ENCODE measurements around the gene KISS1R.
A peak's percentile ranks its signal among the peaks of the same experiment; 100 is the strongest.
"Not testable (repeated sequence)": the region's sequence is repeated elsewhere in the genome, so short reads cannot be mapped to it uniquely, and the experiment has no call there.

Gene KISS1R

DNA sequence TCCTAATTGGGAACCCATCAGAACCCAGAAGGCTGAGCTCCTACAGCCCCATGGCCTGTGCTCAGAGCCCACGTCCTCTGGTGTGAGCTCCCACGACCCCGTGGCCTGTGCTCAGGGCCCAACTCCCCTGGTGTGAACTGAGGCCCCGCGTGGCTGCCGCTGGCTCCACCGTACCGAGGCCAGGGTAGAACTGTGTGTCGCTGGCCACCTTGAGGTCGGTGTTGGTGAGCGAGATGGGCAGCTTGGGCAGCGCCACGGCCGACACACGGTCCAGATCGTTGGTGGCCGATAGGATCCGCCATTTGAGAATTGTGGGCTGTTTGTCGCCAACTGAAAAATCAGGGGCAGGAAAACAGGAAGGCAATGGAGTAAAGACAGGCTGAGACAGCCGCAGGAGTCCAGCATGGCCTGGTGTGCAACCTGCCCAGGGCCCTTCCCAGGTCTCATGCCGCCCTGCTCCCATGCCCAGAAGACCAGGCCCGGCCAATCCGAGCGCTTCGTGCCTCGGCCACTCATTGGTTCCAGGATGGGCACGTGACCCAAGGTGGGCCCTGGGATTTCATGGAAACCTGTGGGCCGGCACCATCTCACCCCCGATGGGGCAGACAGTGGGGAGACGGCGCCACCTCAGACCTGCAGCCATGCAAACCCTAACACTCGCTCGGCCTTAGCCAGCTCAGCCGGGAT lies 35.6 kb upstream of the KISS1R start:
- DNase-seq (ENCODE audit: low spot score): no peak

DNA sequence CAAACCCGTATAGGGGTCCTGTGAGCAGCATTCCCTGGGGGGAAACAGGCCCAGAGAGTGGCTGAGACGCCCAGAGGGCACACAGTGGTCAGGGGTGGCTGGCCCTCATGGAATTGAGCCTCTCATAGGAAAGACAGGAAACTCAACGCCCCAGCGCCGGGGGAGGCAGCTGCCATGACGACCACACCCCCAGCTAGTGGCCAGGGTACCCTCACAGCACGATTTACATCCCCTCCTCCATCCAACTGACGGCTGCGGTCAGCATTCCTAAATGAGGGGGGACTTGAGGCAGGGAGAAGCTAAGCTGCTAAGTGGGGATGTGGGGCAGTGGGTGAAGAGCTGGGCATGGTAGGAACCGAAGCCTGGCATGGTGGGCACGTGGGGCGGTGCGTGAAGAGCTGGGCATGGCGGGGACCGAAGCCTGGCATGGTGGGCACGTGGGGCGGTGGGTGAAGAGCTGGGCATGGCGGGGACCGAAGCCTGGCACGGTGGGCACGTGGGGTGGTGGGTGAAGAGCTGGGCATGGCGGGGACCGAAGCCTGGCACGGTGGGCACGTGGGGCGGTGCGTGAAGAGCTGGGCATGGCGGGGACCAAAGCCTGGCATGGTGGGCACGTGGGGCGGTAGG lies 34.1 kb upstream of the KISS1R start:
- DNase-seq (ENCODE audit: low spot score): no peak

DNA sequence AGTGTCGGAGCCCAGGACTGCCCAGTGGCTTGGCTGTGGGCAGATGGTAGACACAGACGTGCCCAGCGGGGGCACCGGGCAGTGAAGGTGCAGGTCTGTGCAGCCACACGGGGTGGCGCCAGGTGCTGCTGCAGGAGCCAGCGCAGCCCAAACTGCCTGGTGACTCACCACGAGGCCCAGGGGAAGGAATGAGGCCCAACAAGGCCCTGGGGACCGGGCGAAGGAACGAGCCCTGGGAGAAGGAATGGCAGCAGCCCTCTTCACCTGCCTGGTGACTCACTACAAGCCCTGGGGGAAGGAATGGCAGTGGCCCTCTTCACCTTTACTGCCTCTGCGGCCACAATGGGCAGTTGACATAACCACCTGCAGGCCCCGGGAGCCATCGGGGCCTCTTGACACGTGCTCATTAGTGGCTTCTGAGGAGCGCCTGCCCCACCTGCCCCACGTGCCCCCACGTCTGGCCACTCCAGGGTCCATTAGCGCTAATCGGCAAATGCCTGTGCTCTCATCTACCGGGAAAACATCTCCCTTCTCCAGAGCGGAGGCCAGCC lies 33.4 kb upstream of the KISS1R start:
- no peak for DNase-seq (ENCODE audit: low spot score)

DNA sequence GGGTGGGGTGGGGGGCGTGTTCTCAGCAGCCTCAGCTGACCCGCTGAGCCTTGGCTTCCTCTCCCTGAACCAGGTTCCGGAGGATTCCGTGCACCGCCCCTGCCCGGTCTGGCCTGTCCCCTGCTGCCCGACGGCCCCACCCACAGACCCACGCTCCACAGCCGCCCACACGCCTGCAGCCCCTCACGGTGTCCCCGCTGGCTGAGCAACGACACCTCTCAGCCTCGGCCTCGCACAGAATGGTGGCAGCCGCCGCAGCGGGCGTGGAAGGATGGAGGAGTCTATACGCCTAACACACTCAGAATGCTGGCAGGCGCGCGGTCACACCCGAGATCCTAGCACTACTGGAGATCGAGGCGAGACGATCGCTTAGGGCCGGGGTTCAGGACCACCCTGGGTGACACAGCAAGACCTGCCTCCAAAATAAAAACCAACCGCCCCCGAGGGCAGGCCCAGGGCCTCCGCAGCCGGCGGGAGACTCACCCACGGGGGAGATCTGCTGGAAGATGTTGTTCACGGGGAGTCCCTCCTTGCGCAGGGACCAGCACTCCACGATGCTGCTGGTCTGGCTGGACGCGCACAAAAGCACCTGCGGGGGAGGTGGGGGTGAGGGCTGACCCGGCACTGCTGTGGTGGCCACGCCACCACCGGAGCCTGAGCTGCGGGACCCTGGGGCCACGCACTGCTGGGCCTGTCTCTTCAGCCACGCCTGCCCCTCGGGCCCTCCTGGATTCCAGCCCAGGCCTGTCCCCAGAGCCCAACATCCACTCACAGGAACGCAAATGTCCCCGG lies 32.5 kb upstream of the KISS1R start:
- DNase-seq (ENCODE audit: low spot score): no peak

DNA sequence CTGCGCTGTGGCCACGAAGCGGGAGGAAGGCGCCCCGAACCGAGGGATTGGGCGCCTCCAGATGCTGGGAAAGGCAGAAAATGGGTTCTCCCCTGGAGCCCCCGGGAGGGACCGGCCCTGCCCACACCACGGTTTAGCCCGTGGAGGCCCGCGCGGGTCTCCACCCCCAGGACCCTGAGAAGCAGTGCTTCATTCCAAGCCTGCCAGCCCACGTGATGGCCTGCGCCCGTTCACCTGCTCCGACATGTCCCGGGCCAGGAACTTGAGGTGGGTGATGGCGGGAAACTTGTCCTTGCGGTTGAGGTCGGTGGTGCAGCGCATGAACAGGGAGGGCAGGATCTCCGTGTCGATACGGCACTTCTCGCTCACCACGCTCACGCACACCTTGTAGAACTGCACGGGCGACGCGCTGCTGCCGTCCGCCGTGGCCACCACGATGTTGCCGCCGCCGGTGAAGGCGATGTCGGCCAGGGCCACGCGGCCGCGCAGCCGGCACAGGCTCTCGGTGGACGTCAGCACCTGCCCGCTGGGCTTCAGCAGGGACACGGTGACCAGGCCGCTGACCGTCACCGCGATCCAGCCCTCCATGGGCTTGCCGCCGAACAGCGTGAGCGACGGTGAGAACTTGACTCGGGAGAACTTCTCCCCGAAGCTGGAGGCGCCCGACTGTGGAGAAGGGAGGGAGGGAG lies 31.5 kb upstream of the KISS1R start:
- no peak for DNase-seq (ENCODE audit: low spot score)

DNA sequence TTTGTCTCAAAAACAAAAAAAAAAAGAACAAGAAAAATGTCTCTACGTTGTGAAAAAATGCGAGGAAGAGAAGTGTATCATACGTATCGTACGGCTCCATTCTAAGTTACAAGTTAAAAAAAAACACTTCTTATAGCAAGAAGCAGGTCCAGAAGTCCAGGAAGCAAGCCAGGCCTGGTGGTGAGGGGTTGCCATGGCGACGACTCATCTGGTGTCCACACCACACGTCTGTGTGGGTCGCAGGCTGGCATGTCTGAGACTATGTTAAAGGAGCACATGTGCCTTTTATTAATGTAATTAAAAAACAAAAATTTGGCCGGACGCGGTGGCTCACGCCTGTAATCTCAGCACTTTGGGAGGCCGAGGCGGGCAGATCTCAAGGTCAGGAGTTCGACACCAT lies 30.1 kb upstream of the KISS1R start:
- DNase-seq (ENCODE audit: low spot score): peak; percentile 55

DNA sequence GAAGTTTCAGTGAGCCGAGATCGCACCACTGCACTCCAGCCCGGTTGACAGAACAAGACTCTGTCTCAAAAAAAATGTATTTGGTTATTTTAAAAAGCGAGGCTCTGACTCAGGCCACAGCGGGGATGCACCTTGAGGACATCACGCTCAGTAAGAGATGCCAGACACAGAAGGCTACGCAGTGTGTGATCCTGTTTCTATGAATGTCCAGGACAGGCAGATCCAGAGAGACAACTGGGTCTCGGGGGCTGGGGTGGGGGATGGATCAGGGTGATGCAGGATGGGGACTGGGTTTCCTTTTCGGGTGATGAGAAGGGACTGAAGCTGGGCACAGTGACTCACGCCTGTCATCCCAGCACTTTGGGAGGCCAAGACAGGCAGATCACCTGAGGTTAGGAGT lies 29.5 kb upstream of the KISS1R start:
- DNase-seq (ENCODE audit: low spot score): no peak

DNA sequence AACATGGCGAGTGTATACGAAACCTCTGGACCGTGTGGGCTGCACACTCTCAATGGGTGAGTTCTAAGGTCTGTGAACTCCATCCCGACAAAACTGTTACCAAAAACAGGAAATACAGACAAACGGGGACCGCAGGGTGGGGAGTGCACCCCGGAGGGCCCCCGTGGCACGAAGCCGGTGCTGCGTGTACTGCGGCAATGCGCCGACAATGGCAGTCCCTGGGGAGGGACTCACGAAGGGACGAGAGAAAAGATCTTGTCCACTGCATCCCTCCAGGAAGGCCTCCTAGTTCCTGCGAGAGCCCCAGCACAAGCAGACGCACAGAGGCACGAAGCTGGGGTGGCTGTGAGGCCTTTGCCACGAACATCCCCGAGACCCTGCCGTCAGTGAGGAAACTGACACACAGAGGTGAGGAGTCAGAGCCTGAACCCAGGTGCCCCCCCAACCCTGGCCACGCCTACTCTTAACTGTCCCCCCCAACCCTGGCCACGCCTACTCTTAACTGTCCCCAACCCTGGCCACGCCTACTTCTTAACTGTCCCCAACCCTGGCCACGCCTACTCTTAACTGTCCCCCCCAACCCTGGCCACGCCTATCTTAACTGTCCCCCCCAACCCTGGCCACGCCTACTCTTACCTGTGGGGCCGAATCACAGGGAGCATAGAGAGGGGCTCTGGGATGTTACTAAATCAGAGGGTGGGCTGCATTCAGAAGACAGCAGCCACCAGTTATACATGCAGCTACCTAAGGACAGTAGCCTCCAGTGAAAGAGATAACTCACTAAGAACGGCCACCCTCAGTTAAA lies 28.4 kb upstream of the KISS1R start:
- DNase-seq (ENCODE audit: low spot score): no peak

DNA sequence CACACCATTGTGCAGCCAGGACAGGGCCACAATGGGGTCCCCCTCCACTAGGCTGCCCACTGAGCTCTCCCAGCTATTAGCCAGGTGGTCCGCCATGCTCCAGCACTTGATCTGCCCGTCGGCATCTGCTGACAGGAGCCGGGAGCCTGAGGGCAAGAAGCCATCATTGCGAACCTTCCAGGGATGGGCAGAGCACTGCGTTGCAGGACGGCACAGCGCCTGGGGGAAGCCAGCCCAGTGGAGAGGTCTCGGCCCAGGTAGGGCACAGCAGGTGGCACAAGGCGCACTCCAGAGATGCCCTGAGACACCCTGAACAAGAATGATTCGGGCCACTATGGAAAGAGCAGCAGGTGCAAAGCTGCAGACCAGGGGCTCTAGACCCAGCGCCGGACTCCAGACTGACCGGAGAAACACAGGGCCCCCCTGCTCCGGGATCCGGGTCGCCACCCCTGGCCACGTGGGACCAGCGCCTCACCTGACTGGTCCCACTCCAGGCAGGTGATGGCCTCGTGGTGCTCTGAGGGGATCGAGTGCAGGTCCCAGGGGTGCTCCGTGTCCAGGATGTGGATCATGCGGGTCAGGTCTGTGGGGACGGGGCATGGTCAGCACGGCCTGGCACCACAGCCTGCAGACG lies 27.4 kb upstream of the KISS1R start:
- no peak for DNase-seq (ENCODE audit: low spot score)

DNA sequence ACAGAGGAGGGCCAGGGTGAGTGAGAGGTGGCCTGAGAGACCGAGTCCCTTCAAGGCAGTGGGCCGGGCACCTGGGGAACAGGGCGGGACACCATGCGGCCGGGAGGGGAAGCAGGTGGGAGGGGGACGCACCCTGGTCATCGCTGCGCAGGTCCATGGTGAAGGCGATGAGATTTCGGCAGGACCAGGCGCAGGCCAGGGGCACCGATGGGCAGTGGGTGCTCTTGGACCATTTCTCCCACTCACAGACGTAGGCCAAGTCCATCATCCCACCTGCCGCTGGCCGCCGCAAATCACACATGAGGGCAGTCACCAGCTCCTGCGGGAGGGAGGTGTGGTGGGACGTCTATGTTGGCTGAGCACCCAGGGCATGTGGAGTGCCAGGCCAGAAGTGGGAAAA lies 26.3 kb upstream of the KISS1R start:
- no peak for DNase-seq (ENCODE audit: low spot score)

DNA sequence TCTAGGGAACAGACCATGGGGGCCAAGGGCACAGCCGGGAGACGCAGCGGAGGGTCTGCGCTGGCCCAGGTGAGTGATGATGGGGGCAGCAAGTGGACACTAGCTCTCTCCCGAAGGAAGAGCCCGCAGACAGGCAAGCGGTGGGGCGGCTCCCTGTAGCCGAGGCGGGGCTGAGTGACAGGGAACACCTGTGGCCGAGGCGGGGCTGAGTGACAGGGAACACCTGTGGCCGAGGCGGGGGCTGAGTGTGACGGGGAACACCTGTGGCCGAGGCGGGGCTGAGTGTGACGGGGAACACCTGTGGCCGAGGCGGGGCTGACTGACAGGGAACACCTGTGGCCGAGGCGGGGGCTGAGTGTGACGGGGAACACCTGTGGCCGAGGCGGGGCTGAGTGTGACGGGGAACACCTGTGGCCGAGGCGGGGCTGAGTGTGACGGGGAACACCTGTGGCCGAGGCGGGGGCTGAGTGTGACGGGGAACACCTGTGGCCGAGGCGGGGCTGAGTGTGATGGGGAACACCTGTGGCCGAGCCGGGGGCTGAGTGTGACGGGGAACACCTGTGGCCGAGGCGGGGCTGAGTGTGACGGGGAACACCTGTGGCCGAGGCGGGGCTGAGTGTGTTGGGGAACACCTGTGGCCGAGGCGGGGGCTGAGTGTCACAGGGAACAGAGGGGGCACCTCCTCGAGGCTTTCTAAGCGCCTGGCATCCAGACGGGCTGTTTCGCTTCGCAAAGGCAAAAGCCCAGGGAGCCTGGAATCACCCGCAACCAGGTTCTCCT lies 25.5 kb upstream of the KISS1R start:
- not testable (repeated sequence) for DNase-seq (ENCODE audit: low spot score)

DNA sequence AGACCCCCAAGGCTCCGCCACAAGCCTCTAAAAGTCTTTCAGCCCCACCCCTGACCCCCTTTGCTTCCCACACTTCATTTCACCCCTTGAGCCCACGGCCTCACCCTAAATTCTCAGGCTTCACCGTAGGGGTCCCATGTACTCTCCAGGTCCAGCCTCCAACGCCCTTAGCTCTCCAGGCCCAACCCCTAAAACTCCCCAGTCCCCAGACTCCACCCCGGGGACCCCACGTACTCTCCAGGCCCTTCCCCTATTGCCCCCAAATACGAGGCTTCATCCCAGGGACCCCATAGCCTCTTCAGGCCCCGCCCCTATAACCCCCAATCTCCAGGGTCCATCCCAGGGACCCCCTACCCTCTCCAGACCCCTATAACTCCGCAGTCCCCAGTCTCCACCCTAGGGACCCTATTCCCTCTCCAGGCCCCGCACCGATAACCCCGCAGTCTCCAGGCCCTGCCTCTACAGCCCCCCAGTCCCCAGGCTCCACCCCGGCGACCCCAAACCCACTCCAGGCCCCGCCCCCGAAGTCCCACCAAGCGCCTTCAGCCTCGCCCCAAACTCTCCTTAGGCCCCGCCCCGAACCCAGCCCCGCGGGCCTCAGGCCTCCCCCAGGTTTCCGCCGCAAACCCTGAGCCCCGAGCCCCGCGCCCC lies 24.8 kb upstream of the KISS1R start:
- no peak for DNase-seq (ENCODE audit: low spot score)

DNA sequence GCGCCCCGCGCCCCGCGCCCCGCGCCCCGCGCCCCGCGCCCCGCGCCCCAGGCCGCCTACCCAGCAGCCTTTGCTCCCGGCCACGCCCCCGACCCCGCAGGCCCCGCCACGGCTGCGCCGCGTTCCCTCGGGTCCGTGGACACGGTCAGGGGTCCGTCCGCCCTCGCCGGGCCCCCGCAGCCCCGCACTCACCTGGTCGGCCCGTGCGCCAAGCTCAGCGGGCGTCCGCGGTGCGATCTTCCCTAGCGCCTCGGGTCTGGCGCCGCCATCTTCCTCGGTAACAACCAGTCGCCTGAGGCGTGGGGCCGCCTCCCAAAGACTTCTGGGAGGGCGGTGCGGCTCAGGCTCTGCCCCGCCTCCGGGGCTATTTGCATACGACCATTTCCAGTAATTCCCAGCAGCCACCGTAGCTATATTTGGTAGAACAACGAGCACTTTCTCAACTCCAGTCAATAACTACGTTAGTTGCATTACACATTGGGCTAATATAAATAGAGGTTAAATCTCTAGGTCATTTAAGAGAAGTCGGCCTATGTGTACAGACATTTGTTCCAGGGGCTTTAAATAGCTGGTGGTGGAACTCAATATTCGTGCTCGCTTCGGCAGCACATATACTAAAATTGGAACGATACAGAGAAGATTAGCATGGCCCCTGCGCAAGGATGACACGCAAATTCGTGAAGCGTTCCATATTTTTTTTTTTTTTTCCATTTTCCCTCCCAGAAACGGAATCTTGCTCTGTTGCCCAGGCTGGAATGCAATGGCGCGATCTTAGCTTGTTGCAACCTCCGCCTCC lies 24.0 kb upstream of the KISS1R start, which contains the start of the genes MED16 and RNU6-9:
Gene MED16 (minus strand): TSS at position 294 of the 796 bp plus-strand sequence. CDS start 2,056 bp downstream, outside the sequence.
Gene RNU6-9 (plus strand): TSS at position 591 of the 796 bp plus-strand sequence.
- DNase-seq (ENCODE audit: low spot score): peak; percentile 99

DNA sequence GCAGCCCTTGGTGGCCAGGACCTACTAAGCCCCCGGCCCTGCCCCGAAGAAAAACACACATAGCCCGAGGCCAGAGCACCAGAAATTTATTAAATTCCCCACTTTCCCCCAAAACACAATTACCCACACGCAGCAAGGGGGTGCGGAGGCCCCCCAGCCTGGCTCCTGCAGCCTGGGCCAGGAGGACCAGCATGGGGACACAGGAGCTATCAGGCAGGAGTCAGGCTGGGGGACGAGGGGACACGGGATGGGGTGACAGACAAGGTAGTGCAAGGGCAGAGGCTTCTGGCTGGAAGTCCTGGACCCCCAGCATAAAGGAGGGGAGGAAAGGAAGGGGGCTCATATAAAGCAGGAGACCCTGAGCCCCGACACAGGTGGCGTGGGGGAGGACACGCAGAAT lies 20.7 kb upstream of the KISS1R start:
- no peak for DNase-seq (ENCODE audit: low spot score)

DNA sequence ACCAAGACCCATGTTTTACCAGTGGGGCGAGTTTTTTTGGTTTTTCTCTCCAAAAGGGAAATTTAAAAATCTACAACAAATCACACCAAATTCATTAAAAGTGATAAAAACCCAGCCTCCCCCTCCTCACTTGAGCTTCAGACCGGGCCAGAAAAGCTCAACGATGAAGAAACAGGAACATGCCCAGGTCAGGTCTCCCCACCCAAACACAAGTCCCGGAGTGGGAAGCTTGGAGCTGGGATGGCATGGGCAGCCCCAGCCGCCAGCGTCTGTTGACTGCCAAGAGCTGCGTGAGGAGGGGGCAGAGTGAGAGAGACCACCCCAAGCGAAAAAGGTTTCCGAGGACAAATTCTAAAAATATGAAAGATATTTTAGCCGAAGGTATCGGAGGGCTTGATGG lies 20.1 kb upstream of the KISS1R start:
- no peak for DNase-seq (ENCODE audit: low spot score)

DNA sequence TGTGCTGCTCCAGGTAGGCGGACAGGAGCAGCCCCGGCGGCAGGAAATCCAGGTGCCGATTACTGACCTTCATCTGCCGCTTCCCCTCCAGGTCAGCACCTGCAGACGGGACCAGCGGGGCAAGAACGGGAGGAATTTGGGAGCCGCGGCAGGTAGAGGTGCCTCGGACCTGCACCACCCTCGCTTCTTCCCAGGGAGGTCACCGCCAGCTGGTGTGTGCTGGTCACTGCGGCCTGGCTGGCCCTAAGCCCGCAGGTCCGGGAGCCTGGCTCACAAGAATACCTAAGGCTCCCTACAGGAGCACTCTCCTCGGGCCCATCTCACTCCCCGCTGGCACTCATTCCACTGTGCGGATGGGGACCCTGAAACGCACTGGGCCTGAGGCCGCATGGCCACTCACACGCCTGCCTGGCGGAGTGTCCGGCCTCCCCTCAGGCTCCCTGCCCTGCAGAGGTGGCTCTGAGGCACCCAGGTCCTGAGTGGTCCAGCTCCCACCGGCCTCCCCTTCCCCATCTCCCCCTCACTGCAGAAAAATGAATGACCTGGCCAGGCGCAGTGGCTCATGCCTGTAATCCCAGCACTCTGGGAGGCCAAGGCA lies 19.6 kb upstream of the KISS1R start:
- DNase-seq (ENCODE audit: low spot score): no peak

DNA sequence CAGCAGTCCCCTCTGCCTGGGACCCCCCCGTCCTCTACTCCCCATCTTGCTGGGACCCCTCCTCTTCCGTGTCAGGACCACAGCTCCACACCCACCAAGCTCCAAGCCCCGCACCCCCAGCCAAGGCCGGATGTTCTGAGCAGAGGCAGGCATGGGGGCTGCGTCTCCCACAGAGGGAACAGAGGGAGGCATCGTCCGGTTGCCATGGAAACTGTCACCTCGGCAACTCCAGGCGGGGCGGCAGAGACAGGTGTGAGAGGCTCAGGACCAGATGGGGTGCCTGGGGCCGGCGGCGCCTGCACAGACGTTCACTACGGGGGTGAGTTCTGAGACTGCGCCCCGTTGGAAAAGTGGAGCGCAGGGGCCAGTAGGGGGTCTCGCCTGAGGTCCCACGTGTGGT lies 18.5 kb upstream of the KISS1R start:
- no peak for DNase-seq (ENCODE audit: low spot score)

All from AG20443 (cell line).